Measurements from ENCODE around the gene SEH1L. TPM values are rescaled to one million over a fixed set of nuclear protein-coding genes. Genes with fewer than 3 reads are reported as not detected.

SEH1L gene
- polyA plus RNA-seq, 2 of the 4 experiments (the other 2 are of a cell fraction): 31.6 to 63.1 TPM

- no peak for TF ChIP-seq ZFP36 (IDR thresholded peaks at IDR 0.05; ENCODE audit: borderline replicate concordance, partially characterized antibody)
- no peak for TF ChIP-seq ESRRA (IDR thresholded peaks at IDR 0.05; ENCODE audit: borderline replicate concordance, low read length)
- TF ChIP-seq, protein P1, sequence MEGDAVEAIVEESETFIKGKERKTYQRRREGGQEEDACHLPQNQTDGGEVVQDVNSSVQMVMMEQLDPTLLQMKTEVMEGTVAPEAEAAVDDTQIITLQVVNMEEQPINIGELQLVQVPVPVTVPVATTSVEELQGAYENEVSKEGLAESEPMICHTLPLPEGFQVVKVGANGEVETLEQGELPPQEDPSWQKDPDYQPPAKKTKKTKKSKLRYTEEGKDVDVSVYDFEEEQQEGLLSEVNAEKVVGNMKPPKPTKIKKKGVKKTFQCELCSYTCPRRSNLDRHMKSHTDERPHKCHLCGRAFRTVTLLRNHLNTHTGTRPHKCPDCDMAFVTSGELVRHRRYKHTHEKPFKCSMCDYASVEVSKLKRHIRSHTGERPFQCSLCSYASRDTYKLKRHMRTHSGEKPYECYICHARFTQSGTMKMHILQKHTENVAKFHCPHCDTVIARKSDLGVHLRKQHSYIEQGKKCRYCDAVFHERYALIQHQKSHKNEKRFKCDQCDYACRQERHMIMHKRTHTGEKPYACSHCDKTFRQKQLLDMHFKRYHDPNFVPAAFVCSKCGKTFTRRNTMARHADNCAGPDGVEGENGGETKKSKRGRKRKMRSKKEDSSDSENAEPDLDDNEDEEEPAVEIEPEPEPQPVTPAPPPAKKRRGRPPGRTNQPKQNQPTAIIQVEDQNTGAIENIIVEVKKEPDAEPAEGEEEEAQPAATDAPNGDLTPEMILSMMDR (IDR thresholded peaks at IDR 0.05): no peak
- no peak for TF ChIP-seq PBX3 (IDR thresholded peaks at IDR 0.05)
Observed at GRCh38 chr18:13019301-13019700, 71.5 kb downstream of the SEH1L start (continued).

DNA sequence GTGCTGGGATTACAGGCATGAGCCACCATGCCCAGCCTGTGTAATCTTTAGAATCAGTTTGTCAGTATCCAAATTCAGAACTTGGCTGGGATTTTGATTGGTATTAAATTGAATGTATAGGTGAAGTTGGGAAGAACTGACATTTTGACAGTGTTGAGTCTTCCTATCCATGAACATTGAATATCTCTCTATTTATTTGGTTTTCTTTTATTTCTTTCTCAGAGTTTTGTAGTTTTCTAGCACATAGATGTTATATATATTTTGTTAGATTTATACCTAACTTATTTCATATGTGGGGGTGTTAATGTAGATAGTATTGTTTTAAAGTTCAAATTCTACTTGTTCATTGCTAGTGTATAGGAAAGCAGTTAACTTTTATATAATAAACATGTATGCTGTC lies 74.8 kb downstream of the SEH1L start:
- Histone ChIP-seq H3K4me1 (no peaks in the 10 kb centered on the region), H3K27ac (no peak overlapping the region), H3K9me3 (no peaks in the 10 kb centered on the region), H3K4me2 (no peak overlapping the region), H3K4me3 (no peak overlapping the region)
- CTCF ChIA-PET: interaction anchor here (0.6 kb wide), 1 partner anchor 70 kb away, joined by 4 read pairs; no protein-coding TSS in a partner anchor
- DNase-seq (ENCODE audit: low read depth in 1 of 2, low spot score in 1 of 2) (no peak), FAIRE-seq (no peak), ATAC-seq (no peak)
- TF ChIP-seq POLR2A (IDR thresholded peaks at IDR 0.05; ENCODE audit: low read length): no peak
- TF ChIP-seq TFCP2L1 (CRISPR knock-in tag; IDR thresholded peaks at IDR 0.05): no peak
- TF ChIP-seq NR3C1 (IDR thresholded peaks at IDR 0.05): no peak
- TF ChIP-seq JUNB (IDR thresholded peaks at IDR 0.05): no peak
- TF ChIP-seq, protein P2, sequence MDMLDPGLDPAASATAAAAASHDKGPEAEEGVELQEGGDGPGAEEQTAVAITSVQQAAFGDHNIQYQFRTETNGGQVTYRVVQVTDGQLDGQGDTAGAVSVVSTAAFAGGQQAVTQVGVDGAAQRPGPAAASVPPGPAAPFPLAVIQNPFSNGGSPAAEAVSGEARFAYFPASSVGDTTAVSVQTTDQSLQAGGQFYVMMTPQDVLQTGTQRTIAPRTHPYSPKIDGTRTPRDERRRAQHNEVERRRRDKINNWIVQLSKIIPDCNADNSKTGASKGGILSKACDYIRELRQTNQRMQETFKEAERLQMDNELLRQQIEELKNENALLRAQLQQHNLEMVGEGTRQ (IDR thresholded peaks at IDR 0.05): no peak
- POLR2A ChIA-PET: no interaction called here

GRCh38 chr18:13025233-13025632 lies 77.4 kb downstream of the SEH1L start:
- no peak for TF ChIP-seq HOXB5 (CRISPR knock-in tag; IDR thresholded peaks at IDR 0.05)
- TF ChIP-seq HEYL (CRISPR knock-in tag; IDR thresholded peaks at IDR 0.05): no peak
- TF ChIP-seq JUNB (IDR thresholded peaks at IDR 0.05): no peak
- TF ChIP-seq, protein P3, sequence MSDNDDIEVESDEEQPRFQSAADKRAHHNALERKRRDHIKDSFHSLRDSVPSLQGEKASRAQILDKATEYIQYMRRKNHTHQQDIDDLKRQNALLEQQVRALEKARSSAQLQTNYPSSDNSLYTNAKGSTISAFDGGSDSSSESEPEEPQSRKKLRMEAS (IDR thresholded peaks at IDR 0.05): no peak
- TF ChIP-seq, protein P2 (IDR thresholded peaks at IDR 0.05): no peak
- no peak for TF ChIP-seq BHLHE40 (IDR thresholded peaks at IDR 0.05; ENCODE audit: low read depth, low read length)
- TF ChIP-seq KDM5A (IDR thresholded peaks at IDR 0.05): no peak
- TF ChIP-seq JUN (IDR thresholded peaks at IDR 0.05): no peak
- TF ChIP-seq SMC3 (IDR thresholded peaks at IDR 0.05): no peak
- no peak for TF ChIP-seq PHF8 (IDR thresholded peaks at IDR 0.05; ENCODE audit: borderline replicate concordance, low read depth)
- no peak for TF ChIP-seq RARB (CRISPR knock-in tag; IDR thresholded peaks at IDR 0.05)
- no peak for TF ChIP-seq FOSB (CRISPR knock-in tag; IDR thresholded peaks at IDR 0.05)
- H3K4me1 ChIP-seq: no peaks in the 10 kb centered on the region
- DNase-seq (ENCODE audit: low read depth in 1 of 2, low spot score in 1 of 2): no peak
- no peaks in the 10 kb centered on the region for H3K9me3 ChIP-seq
- no peak for ATAC-seq
- POLR2A ChIA-PET: no interaction called here
- WGBS (ENCODE audit: missing lambda C conversion rate): 94% methylated on average over 2 of the region's 2 CpGs
- H3K4me3 ChIP-seq: no peak overlapping the region
- CTCF ChIA-PET: no interaction called here
- H3K27ac ChIP-seq: no peak overlapping the region
- no peak for FAIRE-seq
- H3K4me2 ChIP-seq: no peak overlapping the region
